Activated CD4-positive, alpha-beta T cell treated with anti-CD3 and anti-CD28 coated beads for 1 hour (primary cell): ENCODE results near the gene TMEM255B.

Source experiments
- DNase-seq: peaks from one replicate; pipeline ENCODE4 v3.0.0-alpha.2; 2020

The TMEM255B gene

DNA sequence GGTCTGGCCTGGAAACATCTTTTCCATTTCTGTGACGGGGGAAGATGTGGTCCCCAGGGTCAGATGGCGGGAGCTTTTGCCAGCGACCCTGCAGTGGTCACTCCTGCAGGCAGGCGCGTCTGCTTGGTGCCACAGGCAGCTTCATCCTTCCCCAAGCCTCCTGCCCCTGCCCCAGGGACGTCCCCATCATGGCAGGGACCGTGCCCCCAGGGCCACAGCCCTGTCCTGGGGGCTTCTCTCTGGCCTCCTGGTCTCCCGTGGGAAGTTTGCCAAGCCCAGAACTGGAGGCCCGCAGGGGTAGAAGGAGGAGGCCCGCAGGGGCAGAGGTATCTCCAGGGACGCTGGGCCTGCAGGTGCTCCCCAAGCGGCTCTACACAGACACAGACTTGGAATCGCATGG, 47.5 kb downstream of the TMEM255B start:
- DNase-seq, result no peak

DNA sequence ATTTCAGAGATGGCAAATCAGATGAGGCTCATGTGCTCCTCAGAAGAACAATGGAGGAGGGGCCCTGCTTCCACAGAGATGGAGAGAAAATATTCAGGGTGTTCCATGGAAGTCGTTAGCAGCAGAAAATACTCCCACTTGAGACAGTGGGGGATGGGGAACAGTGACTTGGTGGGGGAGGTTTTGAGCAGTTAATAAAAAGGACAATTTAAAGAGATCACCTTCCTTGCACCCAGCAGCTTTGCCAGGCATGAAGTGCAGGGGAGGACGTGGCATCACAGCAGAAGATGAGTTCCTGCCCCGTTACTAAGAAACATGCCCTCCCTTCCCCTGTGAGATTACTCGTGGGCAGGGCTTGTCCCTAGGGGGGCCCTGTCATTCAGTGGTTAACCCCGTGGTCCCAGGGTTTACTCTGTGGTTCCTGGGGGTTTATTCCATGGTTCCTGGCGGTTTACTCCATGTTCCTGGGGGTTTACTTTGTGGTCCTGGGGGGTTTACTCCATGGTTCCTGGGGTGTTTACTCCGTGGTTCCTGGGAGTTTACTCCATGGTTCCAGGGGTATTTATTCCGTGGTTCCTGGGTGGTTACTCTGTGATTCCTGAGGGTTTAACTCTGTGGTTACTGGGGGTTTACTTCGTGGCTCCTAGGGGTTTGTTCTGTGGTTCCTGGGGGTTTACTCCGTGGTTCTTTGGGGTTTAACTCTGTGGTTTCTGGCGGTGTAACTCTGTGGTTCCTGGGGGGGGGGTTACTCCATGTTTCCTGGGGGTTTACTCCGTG, 49.2 kb downstream of the TMEM255B start:
- no peak for DNase-seq

DNA sequence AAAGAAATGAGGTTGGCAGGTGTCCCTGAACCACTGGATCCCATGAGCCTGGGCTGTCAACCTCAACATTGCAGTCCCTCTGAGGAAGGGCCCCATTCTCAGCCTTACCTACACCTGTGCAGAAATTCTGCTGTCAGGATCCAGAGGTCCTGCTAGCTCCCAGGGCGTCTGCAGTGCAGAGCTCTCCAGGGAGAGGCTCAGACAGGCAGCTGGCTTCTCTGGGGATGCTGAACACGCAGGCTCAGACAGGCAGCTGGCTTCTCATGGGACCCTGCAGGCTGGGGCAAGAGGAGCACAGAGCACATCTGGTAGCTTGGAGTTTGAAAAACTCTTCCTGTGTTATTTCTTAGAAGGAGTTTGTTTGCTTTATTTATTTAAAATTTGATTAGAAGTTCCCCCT, 50.9 kb downstream of the TMEM255B start:
- DNase-seq, result no peak

DNA sequence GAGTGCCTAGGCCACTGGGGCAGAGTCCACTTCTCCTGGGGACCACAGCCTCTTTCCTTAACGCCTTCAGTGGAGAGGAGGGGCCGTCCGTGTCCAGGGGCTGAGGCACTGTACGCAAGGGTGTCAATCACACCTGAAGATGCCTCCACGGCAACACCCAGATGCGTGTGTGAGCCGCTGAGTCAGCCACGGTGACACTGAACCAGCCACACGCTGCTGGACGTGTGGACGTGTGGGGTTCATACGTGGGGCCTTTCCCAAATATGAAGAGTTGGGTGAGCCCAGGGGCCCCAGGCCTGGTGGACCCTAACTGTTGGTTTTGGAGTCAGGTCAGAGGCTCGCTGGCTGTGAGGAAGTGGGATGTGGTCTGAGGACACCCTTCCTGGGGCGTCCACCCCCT, 51.6 kb downstream of the TMEM255B start:
- DNase-seq, result no peak

DNA sequence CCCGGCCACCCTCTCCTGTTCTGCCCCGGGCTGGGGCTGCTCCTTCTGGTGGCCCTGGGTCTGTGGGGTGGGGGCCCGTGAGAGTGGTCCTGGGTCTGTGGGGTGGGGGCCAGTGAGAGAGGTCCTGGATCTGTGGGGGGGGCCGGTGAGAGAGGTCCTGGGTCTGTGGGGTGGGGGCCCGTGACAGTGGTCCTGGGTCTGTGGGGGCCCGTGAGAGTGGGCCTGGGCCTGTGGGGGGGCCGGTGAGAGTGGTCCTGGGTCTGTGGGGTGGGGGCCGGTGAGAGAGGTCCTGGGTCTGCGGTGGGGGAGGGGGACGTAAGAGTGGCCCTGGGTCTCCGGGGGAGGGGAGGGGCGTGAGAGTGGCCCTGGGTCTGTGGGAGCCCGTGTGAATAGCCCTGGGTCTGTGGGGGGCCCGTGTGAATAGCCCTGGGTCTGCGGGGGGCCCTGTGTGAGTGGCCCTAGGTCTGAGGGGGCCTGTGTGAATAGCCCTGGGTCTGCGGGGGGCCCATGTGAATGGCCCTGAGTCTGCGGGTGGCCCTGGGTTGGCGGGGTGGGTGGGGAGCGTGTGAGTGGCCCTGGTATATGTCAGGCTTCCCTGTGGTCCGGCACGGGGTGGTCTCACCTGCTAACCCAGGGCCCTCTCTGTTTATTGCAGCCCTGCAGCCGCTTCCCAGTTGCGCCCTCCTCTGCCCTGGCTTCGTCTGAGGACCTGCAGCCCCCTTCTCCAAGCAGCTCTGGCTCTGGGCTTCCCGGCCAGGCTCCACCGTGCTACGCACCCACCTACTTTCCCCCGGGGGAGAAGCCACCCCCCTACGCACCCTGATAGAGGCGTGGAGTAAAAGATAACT, 52.3 kb downstream of the TMEM255B start:
- no peak for DNase-seq

DNA sequence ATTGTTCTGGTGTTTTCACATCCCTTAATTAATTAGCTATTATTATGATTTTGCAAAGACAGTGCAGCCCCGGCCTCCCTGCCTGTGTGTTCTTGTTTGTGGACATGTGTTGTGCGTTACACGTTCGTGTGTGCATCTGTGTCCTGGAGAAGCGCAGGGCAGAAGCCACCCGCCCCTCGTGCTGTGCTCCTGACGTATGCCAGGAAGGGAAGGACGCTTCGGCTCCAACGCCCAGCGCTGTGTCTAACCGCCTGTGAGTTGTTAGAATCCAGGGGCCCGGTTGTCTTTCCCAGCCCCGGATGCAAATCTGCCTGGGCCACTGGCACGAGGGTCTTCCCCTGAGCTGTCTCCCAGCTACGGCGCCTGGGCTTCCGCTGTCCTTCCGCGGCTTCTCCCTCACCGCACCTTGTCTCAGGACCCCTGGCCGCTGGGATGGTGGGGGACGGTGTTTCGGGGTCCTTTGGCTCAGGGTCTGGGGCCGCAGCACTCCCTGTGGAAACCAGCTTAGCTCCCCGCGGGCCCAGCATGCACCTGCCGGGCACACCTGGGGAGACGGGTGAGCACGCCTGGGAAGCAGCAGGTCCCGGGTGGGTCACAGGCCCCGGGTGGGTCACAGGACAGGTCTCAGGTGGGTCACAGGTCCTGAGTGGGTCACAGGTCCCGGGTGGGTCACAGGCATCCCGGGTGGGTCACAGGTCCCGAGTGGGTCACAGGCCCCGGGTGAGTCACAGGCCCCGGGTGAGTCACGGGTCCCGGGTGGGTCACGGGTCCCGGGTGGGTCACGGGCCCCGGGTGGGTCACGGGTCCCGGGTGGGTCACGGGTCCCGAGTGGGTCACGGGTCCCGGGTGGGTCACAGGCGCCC, 53.4 kb downstream of the TMEM255B start:
- no peak for DNase-seq

DNA sequence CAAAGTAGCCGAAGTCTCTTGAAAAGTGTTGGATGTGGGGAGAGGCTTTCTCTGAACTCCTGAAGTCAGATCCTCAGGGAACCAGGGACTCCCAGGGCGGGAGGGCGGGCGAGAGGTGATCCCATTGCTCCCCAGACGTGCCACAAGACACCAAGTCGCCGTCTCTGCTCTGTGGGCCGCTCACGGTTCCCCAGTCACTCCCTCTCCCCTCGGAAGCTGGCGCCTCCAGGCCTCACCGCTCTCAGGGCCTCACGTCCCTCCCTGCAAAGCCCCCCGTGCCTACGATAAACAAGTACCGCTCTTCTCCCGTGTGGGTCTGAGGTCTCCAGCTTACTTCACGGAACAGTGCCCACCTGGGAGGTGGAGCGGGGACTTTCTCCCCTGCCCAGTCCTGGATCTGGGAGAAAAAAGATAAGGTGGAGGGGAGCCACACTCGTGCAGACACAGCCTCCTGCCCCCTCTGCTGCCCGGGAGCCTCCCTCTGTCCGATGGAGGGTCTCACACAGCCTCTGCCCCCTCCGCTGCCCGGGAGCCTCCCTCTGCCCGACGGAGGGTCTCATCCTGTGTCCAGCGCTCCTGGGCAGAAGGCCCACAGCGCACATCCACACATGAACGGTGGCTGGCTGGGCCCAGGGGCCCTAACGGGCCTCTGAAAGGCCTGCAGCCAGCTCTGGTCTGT, 54.2 kb downstream of the TMEM255B start:
- no peak for DNase-seq

DNA sequence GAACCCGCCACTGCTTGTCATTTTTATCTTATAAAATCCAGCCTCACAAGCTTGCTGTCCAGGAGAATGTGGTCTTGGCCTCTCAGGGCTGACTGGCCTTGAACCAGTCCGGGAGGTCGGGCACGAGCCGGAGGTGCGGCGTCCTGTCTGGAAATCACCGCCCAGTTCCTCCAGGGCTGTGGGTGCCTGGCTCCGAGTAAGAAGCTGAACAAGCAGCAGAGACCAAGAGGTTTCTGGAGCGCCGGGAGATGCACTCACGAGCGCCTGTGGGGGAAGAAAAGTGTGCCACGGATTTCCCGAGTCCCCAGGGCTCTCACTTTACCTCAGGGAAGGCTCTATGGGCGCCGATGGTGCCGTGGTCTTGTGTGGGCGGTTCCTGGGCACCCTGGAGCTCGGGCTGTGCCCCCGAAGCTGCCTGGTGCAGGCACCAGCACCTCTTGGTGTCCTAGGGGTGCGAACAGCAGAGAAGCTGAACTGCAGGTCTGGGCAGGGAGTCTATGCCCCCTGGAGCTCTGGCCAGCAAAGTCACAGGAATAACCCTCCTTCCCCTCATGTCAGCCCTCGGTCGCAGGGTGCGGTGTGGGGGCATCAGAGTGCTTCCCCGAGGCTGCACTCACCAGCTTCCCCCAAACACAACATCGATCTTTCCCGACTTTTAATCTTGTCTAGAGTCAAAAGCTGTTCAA, 54.9 kb downstream of the TMEM255B start:
- DNase-seq, result no peak

DNA sequence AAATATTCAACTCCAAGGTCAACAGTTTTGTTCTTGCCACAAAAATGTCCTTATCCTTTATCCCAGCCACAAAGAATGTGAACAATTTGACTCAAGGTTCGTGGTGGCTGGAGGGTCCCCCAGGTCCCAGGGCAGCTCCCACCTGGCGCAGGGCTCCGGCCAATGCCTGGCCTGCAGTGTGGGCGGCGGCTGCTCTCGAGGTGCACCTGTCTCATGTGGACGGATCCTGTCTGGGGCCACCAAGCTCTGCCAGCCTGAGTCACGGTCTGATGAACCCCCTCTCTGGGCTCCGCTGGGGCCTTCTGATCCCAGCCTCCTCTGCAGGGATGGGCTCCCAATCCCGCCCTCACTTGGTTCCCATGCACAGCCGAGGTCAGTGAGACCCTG, 55.4 kb downstream of the TMEM255B start:
- DNase-seq, result no peak

DNA sequence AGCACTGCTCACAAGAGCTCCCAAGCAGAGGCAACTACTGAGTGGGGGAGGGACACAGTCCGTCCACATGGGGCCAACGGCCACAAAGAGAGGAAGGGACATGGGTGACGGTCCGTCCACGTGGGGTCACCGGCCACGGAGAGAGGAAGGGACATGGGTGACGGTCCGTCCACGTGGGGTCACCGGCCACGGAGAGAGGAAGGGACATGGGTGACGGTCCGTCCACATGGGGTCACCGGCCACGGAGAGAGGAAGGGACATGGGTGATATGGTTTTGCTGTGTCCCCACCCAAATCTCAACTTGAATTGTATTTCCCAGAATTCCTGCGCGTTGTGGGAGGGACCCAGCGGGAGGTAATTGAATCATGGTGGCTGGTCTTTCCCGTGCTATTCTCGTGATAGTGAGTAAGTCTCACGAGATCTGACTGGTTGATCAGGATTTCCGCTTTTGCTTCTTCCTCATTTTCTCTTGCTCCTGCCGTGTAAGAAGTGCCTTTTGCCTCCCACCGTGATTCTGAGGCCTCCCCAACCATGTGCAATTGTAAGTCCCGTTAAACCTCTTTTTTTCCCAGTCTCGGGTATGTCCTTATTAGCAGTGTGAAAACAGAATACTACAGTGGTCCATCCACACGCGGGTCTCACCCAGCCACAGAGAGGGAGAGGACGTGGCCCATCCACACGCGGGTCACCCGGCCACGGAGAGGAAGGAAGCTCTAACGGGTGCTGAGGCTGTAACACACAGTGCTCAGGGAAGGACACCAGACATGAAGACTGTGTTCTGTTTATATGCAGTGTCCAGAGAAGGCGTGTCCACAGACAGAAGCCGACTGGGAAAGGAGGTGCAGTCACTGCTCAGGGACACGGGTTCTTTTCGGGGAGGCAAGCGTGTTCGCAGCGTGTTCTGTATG, 56.4 kb downstream of the TMEM255B start:
- no peak for DNase-seq

DNA sequence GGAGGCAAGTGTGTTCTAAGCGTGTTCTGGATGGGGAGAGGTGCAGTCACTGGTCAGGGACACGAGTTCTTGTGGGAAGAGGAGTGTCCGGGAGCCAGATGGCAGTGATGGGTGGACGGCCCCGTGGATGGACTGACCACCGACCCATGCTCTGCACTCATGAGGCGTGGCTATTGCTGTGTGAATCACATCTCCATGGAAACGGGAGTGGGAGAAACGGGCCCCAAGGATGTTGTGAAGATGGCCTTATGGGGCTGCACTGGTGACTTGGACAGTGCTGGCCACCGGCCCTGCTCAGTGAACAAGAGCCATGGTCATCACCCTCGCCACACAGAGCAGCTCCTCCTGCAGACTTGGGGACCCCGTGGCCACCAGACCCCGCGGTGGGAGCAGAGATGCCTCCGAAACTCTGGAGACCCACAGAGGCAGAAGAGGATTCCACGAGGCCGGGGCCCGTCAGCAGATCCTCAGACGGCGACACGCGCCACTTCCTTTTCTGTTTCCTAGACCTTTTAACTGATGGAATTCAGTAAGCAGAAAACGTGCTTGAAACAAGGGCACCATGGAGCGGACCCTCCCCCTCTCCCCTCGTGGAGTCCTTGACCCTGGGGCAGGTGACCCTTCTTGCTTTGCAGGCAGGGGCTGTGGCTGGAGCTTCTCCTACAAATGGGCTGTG, 57.4 kb downstream of the TMEM255B start:
- no peak for DNase-seq

DNA sequence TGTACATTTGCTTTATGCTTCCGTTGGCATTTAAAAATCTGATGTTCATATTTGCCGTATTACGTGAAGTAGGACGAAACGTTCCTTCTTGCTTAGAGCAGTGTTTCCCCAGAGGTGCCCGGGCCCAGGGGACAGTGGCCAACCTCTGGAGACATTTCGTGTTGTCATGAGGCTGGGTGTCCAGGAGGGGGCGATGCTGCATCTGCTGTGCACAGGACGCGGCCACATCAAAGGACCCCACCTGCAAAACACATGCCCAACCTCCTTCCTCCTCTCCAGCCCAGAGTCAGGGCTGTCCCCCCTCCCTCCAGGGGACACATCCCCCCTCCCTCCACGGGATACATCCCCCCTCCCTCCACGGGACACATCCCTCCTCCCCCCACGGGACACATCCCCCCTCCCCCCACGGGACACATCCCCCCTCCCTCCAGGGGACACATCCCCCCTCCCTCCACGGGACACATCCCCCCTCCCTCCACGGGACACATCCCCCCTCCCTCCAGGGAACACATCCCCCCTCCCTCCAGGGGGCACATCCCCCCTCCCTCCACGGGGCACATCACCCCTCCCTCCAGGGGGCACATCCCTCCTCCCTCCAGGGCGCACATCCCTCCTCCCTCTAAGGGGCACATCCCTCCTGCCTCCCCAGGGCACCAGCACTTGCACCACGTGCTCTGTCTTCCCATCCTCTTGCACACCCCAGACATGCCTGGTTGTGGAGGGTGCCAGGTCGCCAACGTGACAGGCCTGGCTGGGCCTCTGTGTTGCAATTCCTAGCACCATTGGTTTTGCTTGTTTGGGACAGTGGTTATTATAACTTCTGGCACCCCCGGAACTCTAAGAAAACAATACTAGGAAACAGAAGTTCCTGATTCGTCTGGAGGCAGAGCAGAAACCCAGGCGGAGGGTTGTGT, 58.2 kb downstream of the TMEM255B start:
- peak; percentile 75 for DNase-seq

DNA sequence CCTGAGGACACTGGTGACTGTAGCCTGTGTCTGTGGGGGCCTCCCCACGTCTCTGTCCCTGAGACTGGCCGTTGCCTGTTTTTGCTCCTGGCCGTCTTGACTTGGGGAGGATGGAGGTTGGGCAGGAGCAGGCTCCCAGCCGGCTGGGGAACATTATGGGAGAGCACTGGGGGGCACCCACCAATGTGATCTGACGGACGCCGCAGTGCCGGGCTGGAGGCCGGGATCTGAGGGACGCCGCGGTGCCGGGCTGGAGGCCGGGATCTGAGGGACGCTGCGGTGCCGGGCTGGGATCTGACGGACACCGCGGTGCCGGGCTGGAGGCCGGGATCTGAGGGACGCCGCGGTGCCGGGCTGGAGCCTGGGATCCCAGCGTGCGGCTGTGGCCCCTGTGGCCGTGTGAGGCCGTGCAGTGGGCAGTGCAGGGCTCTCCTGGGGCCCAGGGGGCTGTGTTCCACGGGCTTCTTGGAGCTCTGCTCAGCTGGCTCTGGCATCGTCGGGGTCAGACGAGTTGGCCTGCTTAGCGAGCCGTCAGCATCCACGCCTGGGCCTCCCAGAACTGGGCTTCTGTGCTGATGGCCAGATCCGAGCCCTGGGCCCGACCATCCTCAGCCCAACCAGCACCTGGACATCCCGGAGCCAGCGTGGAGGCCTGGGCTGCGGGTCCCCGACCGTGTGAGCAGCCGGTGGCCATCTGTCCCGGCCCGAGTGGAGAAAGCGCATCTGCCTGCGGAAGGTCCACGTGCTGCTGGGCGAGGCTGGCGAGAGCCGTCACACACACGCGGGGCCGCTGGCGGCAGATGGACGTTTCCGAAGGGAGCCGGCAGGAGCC, 59.0 kb downstream of the TMEM255B start:
- no peak for DNase-seq

DNA sequence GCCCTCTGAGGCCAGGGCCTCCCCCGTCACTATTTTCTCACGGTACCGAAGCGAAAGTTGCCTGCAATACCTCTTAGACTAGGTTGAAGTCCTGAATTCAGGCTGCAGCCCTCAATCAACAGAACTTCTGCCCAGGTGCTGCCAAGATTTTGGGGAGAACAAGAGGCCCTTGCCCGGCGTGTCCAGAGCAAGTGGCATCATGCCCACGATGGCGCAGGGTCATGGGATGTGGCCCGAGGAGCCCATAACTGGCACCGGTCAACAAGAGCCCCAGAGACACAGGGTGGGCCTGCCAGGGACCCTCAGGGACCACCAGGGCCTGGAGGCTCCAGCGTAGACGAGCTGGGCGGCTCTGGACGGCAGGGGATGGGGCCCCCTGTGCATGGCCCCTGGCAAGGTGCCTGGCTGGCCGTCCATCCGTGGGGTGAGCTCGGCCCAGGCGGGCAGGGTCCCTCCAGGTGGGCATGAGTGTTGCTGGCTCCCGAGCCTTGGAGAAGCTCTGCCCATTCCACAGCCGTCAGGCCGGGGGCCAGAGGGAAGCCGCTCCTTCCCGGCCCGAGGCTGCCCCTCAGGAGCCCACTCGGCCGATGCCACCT, 59.8 kb downstream of the TMEM255B start:
- DNase-seq, result no peak

DNA sequence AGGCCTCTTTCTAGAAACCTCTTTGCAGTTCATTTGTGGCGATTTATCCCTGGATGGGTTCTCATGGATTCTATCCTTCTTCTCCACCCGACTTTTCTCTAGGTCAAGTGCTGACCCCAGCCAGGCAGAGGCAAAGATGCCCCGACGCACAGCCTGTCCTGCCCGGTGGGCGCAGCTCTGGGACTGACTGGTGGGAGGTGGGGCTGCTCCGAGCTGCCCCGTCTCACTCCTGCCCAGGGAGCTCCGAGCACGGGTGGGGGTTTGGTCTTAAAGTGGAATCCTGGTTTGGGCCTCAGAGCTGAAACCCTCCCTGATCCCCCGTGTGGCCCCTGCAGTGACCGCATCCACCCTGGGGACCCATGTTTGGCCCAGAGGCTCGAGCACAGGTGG, 60.3 kb downstream of the TMEM255B start:
- DNase-seq, result no peak

DNA sequence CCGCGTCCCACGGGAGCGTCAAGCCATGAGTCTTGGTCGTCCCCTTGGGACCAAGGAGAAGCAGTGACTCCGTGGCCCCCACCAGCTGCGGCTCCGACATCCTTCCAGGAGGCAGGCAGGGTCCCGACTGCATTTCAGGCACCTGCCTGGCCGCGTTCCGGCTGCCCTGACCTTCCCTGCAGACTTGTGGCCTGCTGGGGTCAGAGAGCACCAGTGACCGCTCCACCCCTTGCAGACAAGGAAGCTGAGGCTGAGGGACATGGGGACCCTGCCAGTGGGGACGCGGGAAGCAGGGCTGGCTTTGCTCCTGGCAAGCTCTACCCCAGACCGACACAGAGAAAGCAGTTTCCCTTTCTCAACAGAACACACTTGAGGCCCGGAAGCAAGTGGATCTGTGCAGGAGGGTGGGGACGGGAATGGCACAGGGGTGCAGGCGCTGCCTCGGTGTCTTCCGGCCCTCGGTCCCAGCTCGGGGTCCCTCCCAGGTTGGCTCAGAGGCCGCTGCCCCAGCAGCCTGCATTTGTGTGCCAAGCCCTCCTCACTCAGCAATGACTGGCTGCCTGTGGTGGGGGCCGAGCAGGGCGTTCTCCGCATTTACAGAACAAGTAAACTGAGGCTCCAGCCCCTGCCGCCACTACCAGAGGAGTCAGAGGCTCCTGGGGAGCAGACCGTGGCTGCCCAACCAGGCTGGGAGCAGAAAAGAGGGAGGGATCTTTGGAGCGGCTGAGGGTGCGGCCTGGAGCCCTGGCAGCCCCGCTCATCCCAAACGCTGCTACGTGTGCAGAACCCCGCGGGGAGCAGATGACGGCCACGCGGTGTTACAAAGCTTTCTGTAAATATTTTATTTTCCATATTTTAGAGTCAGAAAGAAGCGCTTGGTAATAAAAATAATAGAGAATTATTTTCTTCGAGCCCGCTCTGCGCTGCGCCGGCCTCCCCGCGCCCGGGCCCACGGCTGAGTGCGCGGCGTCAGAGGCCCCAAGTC, 61.0 kb downstream of the TMEM255B start:
- DNase-seq, result no peak
